NCI-H446 treated with DMSO at 0.1 percent for 48 hours (cell line): ENCODE measurements around the gene ATL2.
A peak's percentile ranks its signal among the peaks of the same experiment; 100 is the strongest.
"Not testable (repeated sequence)": the region's sequence is repeated elsewhere in the genome, so short reads cannot be mapped to it uniquely, and the experiment has no call there.

Experiments used
- DNase-seq: peaks from one replicate; lab custom pipeline; 2025; lab: John Stamatoyannopoulos, UW

ATL2 gene

DNA sequence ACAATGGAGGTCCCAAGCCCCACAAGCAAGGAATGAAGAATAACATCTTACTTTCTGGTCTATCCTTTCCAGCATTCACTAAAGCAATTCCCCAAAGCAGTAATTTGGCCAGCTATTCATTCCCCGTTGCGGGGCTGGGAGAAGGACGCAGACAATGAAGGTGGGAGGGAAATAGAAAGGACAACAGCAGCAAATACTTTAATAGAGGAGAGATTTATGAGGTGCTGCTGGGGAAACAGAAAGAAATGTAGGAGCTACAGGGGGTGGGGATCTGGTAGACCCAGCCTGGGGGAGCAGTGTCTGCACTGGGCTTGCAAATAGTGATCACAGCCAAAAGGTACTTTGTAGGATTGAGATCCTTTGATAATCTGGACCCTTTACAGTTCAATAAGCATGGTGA, 13.9 kb upstream of the ATL2 start:
- no peak for DNase-seq

- DNase-seq: no peak
These were observed 10.8 kb upstream of the ATL2 start for GRCh38 chr2:38387887-38388286.

DNA sequence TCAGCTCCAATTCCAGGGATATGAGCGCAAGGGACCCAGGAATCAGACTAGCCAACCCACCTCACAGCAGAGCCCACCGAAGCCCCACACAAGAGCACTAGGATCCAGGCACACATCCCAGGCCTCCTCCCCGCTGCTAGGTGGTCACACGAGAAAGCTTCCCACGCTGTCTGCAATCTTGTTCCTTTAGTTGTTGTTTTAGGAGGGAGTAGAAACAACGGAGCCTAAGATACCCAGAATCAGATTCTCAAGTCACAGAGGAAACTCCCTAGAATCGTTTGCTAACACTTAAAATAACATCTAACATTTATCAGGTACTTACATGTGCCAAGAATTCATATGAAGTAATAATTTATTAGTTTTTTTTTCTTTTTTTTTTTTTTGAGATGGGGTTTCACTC, 9.7 kb upstream of the ATL2 start:
- no peak for DNase-seq

- DNase-seq: no peak
These were observed 9.3 kb upstream of the ATL2 start for GRCh38 chr2:38386377-38386776.

GRCh38 chr2:38384338-38384737, 7.3 kb upstream of the ATL2 start:
- DNase-seq: no peak

DNA sequence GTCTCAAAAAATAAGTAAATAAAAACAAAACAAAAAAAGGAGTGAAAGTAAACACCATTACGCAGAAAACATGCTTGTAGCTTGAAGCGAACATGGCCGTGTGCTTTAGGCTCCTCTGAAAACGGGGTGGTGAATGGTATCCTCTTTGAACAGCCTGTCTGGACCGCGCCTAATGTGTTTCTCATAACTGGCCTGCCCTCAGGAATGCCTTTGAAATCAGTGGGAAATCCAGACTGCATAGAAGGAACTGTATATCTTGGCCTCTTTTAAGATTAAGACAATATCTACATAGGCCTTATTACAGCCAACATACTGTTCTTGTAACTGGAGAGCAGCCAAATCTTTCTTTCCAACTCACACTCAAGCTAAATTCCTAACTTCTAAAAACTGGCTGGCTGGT, 6.7 kb upstream of the ATL2 start:
- DNase-seq: not testable (repeated sequence)

DNA sequence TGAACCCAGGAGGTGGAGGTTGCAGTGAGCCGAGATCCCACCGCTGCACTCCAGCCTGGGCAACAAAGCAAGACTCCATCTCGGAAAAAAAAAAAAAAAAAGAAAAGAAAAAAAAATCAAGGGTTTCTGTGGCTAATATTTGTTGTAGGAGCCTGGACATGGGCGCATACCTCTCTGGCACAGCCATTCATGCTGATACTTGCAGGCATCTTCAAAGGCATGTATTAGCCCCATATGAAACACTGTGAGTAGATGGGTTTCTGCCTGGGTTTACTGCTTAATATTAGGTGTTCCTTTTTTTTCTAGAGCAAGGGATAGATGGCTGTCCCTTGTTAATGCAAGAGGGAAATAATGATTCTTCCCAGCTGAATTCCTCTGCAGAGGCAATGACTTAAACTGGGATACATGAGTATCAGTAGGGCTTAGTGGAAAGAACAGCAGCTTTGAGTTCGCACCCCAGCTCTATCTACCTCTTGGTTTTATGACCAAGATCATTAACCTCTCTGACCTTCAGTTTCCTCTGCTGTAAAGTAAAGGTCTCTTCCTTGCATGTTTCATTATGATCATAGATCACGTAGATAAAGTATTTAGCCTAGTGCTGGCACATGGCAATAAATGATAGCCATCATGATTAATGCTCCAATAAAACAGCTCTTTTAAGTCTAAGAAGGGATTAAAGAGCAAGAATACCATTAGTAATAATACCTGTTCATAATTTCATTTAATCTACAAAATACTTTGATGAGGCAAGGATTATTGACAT, 4.5 kb upstream of the ATL2 start:
- no peak for DNase-seq

DNA sequence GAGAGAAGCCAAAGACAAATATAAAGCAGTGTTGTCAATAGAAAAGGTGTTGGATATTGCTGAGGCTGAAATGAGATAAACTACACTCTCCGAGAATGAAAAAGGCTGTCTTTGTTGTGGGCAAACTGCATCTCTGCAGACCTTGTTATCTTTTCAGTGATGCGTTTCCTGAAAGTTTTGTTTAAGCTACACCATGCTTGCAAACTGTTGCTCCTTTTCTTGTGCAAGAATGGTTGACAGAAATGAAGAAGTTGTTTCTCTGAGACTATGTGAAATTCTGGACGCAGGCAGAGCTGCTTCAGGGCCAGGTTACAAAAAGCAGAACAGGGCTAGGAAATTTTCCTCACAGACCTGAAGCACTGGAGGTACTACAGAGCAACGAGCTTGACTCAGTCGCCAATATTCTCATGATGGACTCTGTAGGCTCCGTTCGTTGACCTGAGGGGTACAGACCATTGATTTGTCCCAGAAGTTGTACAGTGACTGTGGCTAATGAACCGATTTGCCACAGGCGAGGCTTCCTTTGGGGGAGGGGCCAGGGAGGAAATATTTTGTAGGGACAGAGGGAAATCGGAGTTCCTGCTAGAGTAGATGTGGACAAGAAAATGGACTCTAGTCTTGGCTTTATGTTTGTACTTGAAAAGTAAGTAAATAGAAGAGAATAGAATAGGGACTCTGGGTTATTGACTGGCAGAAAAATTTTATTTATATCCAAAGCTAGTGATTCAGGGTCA, 3.5 kb upstream of the ATL2 start:
- DNase-seq: no peak

- peak; percentile 28 for DNase-seq
These were observed 575 bp downstream of the ATL2 start for GRCh38 chr2:38376346-38377049.

GRCh38 chr2:38375696-38376345, 1.3 kb downstream of the ATL2 start:
- no peak for DNase-seq

GRCh38 chr2:38374984-38375383, 2.1 kb downstream of the ATL2 start:
- no peak for DNase-seq

DNA sequence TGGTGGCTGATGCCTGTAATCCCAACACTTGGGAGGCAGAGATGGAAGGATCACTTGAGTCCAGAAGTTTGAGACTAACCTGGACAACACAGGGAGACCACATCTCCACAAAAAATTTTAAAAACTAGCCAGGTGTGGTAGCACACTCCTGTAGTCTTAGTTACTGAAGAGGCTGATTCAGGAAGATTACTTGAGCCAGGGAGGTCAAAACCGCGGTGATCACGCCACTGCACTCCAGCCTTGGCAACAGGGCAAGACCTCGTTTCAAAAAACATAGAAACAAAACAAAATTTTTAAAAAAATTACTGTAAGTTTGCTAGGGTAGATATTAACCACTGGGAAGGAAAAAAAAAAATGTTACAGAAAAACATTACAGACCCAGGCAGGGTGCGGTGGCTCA, 5.8 kb downstream of the ATL2 start:
- DNase-seq: no peak

GRCh38 chr2:38370664-38371063, 6.4 kb downstream of the ATL2 start:
- DNase-seq: no peak

- no peak for DNase-seq
These were observed 14.8 kb downstream of the ATL2 start for GRCh38 chr2:38362232-38362631.

GRCh38 chr2:38360177-38360576, 16.9 kb downstream of the ATL2 start:
- DNase-seq: no peak

- DNase-seq: no peak
These were observed 23.7 kb downstream of the ATL2 start for GRCh38 chr2:38353402-38353801.

DNA sequence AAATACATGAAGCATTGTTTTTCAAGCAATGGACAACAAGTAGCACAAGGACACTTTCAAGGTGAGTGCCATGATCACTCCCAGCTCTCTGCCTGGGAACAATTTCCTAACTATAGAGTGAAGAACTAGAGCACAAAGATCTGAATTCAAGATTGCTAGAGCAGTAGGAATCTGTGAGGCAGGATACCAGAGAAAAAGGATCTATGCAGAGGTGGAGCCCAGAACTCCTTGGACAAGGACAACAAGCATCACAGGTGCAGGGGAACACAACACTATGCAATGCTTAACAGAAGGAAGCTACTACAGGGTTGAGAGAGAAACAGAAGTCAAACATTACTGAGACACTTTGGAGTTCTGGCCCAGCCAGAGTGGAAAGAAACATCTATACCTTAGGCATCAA, 24.7 kb downstream of the ATL2 start:
- no peak for DNase-seq

GRCh38 chr2:38345323-38346038, 31.6 kb downstream of the ATL2 start:
- no peak for DNase-seq

GRCh38 chr2:38344813-38345212, 32.3 kb downstream of the ATL2 start:
- no peak for DNase-seq

- DNase-seq: no peak
These were observed 33.9 kb downstream of the ATL2 start for GRCh38 chr2:38343212-38343611.

DNA sequence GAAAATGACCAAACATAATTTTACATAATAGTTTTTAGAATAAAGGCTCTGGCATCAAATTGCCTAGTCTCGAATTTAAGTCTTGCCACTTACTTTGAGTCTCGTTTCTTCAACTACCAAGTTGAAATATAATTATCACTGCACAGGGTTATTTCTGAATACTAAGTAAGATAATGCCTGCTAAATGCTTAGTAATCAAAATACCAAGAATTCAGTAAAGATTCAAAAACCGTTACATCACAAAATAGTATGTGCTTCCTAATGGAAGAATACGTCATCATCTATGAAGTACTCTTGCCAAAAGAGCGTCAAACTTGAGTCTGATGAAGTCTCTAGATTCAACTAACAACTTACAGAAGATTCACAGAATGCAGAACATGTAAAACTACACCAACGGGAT, 40.5 kb downstream of the ATL2 start:
- DNase-seq: no peak

DNA sequence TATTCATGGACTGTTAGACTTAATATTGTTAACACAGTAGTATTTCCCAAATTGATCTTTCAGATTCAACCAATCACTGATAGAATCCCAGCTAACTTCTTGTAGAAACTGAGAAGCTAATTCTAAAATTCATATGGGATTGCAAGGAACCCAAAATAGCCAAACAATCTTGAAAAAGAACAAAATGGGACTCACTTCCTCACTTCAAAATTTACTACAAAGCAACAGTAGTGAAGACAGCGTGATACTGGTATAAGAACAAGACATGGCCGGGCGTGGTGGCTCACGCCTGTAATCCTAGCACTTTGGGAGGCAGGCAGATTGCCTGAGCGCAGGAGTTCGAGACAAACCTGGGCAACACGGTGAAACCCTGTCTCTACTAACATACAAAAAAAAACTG, 46.3 kb downstream of the ATL2 start:
- no peak for DNase-seq
